ENCODE data around the gene PTH.

PTH gene

GRCh38 chr11:13495929-13496328 lies at the start of gene PTH:
TSS of gene PTH (minus strand) at chr11:13495997. CDS start at chr11:13492855, 3,142 bp downstream.
- no peak for DNase-seq

DNA sequence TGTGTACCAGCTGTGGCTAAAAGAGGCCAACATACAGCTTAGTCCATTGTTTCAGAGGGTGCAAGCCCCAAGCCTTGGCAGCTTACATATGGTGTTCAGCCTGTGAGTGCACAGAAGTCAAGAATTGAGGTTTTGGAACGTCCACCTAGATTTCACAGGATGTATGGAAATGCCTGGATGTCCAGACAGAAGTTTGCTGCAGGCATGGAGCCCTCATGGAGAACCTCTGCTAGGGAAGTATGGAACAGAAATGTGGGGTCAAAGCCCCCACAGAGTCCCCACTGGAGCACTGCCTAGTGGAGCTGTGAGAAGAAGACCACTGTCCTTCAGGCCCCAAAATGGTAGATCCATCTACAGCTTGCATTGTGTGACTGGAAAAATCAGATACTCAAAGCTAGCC lies 42.2 kb upstream of the PTH start:
- no peak for DNase-seq

GRCh38 chr11:13535819-13536218 lies 40.0 kb upstream of the PTH start:
- DNase-seq, result no peak

GRCh38 chr11:13534358-13534757 lies 38.6 kb upstream of the PTH start:
- DNase-seq, result no peak

GRCh38 chr11:13525257-13525656 lies 29.5 kb upstream of the PTH start:
- no peak for DNase-seq

DNA sequence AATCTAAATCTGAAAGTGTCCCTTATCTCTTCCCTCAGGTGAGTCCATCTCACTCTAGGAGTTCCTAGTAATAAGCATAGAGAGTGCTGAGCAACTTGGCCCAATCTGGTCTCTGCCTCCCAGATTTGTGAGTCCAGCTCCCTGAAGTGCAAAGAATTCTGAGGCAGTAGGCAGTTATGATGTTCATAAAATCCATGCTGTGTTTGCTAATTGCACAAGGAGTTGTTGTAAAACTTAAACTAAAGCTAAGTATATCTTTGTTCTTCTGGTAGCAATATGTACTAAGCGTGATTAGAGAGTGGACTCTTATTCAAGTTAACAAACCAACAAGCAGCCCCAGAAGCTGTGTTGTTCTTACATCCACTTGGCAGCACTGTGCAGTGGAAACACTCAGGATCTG lies 7.6 kb upstream of the PTH start:
- DNase-seq, result no peak

DNA sequence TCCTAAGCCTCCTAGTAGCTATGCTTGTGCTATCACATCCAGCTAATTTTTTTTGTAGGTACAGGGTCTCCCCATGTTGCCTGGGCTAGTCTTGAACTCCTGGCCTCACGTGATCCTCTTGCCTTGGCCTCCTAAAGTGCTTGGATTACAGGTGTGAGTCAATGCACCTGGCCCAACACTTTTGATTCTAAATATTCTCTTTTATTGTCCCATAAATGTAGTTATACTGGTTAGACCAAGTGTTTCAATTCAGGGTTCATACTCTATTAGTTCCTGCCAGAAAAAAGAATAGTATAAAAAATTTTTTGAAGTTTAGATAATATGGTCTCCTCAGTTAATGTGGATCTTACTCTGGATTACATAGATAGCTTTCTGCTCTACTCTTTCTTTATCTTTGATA lies 6.7 kb upstream of the PTH start:
- no peak for DNase-seq

DNA sequence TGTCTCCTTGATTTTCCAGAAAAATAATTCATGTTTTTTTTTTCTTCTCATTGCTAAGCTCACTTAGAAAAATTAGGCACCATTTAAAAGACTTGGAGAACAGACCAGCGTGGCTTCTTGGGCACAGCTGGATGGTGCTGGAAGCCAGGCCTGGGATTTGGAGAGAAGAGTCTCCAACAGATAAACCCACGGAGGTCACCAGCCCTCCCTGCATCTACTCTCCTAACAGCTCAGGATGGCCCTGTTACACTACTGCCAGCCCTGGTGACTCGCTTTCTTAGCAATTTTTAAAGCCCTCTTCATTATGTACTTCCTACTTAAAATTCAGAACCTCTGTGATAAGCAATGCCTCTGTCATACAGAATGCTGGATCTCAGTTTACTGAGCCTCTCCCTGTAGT lies 1.7 kb downstream of the PTH start:
- DNase-seq, result no peak

GRCh38 chr11:13487661-13488030 lies 8.2 kb downstream of the PTH start:
- DNase-seq, result no peak

GRCh38 chr11:13486926-13487660 lies 8.7 kb downstream of the PTH start:
- DNase-seq, result no peak

- DNase-seq, result no peak
Observed at GRCh38 chr11:13480198-13480597, 15.6 kb downstream of the PTH start.

DNA sequence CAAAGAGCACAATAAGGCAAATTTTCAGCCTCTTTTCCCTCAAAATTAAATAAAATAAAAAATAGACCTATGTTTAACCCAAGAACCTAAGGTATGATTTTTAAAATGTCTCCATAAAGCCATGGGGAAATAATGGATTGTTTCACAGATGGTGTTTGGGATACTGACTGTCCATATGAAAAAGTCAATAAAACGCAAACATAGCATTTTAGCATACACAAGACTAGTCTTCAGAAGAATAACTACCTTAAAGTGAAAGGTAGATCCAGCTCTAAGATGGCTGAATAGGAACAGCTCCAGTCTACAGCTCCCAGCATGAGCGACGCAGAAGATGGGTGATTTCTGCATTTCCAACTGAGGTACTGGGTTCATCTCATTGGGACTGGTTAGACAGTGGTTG lies 16.1 kb downstream of the PTH start:
- DNase-seq, result no peak

DNA sequence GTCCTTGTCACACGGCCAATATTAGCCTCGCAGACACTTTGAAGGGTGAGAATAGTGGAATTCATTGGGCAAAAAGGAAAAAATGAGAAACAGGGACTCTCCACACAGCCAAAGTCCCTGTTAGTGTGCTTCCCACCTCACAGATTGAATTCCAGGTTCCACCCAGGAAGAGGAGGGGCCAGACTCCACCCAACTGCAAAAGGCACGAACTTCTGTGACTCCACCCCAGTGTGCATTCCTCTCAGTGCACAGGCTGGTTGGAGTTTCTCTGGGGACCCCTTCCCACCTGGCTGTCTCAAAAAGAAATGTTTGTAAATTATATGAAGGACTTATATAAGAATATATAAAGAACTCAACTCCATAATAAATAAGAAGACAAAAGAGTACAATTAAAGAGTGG lies 20.7 kb downstream of the PTH start:
- no peak for DNase-seq

DNA sequence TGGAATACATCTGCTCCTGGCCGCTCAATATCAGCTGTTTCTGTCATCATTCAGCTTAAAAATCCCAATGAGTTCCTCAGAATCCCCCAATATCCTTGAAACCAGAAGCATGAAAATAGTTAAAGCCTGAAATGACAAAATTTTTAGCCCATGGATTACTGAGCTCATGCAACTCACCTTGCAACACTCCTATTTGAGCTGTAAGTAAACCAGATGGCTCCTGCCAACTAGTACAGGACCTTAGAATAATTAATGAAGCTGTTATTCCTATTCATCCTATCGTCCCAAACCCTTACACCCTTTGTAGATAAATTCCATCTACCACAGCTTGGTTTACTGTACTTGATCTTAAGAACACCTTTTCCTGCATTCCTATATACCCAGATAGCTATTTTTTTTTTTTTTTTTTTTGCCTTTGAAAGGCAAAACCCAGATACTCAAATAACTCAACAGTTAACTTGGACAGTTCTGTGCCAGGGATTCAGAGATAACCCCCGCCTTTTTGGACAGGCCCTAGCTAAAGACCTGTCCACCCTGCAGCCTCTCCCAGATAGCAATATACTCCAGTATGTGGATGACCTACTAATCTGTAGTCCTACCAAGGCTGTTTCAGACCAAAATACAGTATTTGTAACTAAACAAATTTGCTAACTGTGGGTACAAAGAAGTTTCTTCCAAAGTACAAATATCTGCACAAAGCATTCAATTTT lies 22.6 kb downstream of the PTH start:
- DNase-seq, result no peak

GRCh38 chr11:13468750-13469149 lies 27.0 kb downstream of the PTH start:
- no peak for DNase-seq

- DNase-seq, result no peak
Observed at GRCh38 chr11:13465909-13466371, 29.9 kb downstream of the PTH start.

DNA sequence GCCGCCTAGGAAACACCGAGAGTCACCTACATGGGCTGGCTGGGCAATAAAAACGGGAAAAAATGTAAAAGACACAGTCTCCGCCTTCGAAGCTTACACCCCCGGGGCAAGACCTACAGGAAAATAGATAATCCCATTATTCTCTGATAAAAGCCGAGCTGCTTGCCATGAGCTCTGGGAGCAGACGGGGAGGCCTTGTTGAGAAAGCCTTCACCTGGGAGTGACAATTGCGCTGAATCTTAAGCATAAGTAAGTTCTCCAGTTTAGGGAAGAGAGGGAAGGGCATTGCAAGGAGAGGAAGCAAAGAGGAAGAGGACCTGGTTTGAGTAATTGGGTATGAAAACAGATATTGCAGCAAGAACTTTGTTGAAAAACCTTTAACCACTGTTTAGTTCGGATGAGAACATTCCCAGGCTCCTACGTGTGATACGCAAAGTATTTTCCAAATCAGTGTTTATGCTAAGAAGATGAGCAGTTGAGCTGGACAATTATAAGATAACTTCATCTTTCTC lies 32.0 kb downstream of the PTH start:
- no peak for DNase-seq

- peak; percentile 75 for DNase-seq
Observed at GRCh38 chr11:13462901-13463778, 32.7 kb downstream of the PTH start, which contains the start of gene BTBD10. TSS of gene BTBD10 (minus strand) at chr11:13463222. CDS start at chr11:13445124, 18,098 bp downstream.

DNA sequence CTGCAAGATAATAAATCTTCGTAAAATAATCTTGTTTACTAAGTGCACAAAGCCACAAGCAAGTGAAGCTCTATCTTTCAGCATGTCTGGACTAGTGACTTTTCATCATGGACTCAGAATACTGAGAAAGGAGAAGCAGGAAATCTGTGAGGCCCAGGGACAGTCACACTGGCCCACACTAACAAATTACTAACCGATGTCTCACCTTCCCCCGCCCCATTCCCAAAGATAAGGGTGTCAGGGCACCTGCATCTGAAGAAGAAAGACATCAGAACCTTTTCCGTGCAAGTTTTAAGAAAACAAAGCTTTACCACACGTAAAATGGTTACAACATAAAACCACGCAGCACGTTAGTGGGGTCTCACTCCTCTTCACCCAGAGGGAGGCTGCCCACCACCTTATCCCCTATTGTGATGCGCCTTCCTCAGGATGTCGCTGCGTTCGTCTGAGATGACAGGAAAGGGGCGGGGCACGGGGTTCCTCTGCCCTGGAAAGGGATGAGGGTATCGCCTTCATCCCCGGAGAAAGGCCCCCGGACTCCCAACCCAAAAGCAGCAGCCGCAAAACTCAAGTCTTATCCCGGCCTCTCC lies 33.4 kb downstream of the PTH start:
- DNase-seq, result no peak

DNA sequence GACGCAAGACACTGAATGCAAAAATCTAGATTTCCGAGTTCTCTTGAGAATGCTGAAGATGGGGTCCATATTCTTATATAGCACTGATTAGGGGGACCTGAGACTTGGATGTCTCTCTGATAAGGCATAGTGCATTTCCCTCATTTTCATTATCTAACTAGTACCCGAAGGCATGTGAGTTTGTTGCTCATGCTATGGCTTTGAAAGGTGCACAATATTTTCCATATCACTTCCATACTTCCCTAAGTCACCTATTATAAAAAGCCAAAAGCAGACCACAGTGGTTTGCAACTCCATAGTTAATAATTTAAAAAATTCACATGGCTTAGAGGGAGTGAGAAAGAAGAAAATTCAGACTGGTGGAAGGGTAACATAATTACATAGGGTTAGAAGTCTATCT lies 34.5 kb downstream of the PTH start:
- no peak for DNase-seq

DNA sequence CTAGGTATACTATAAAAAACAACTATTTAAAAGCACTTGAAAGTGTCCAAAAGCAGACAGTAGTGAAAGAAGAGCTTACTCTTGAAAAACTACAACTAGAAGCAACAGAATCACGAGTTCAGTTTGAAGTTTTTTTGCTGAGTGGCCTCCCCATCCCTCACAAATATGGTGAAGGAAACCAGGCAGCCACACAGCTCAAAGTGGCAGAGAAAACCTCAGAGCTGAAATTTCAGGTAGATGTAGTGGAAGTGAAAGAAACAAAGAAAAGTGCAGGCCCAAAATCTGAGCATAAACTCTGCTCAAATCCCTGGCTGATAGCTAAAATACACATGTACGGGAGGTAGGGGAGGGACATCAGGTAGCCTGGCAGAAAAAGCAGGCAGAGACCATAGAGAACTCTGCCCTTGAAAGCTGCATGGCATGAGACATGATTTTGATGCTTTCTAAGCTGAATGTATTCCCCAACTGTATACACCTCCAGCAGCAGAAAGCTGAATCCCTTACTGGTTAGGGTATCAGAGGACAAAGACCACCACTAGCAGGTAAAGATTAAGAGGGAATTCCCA lies 44.9 kb downstream of the PTH start:
- no peak for DNase-seq

- DNase-seq, result no peak
Observed at GRCh38 chr11:13449522-13449921, 46.3 kb downstream of the PTH start.

GRCh38 chr11:13448876-13449275 lies 46.9 kb downstream of the PTH start:
- no peak for DNase-seq

All from NCI-H2171 (cell line).